Omental fat pad (tissue), 4 donors: ENCODE measurements around the gene TRHDE. TPM values are rescaled to one million over a fixed set of nuclear protein-coding genes. Genes with fewer than 3 reads are reported as not detected.

ENCODE experiments used
- ATAC-seq: fragments of 150-250 bp; one replicate; pipeline ENCODE4 v1.9.1; 2016; ENCODE audit warnings: mild to moderate bottlenecking, moderate library complexity; ENCODE audit not compliant: low FRiP score
- DNase-seq: peaks from one replicate; pipeline ENCODE4 v3.0.0-alpha.2; 2019; ENCODE audit warnings: low spot score
- total RNA-seq, 4 donors: library from RNA; depleted of rRNA; stranded (reverse); fragments of >200 nt; gene quantifications; one replicate each; pipeline ENCODE4 v1.1.0, GENCODE V29; 2016
- TF ChIP-seq, protein P1 (sequence below), 3 donors: fragments of 450-650 bp; IDR thresholded peaks; one replicate each; pipeline ENCODE4 v1.5.1; 2016 to 2017; ENCODE audit warnings: antibody characterized with exemption in 3 of 3, mild to moderate bottlenecking in 3 of 3, moderate library complexity in 2 of 3

TRHDE gene
- total RNA-seq, 4 donors from 2014 or later = 12.8 to 34.8 (median 14.8) TPM

DNA sequence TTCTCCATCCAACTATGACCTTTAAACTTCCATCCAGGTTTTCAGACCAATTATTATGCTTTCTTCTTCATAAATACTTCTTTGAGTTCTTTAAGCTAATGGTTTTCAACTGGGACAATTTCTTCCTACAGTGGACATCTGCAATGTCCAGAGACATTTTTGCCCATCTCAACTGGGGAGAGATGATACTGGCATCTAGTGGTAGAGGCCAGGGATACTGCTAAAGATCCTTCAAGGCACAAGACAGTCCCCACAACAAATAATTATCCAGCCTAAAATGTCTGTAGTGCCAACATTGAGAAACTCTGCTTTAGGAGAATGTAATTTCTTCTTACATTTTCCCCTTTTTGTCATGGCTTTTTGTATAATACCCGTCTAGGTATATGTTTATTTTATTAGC is 10.6 kb downstream of the TRHDE start:
- DNase-seq = no peak
- TF ChIP-seq, protein P1, sequence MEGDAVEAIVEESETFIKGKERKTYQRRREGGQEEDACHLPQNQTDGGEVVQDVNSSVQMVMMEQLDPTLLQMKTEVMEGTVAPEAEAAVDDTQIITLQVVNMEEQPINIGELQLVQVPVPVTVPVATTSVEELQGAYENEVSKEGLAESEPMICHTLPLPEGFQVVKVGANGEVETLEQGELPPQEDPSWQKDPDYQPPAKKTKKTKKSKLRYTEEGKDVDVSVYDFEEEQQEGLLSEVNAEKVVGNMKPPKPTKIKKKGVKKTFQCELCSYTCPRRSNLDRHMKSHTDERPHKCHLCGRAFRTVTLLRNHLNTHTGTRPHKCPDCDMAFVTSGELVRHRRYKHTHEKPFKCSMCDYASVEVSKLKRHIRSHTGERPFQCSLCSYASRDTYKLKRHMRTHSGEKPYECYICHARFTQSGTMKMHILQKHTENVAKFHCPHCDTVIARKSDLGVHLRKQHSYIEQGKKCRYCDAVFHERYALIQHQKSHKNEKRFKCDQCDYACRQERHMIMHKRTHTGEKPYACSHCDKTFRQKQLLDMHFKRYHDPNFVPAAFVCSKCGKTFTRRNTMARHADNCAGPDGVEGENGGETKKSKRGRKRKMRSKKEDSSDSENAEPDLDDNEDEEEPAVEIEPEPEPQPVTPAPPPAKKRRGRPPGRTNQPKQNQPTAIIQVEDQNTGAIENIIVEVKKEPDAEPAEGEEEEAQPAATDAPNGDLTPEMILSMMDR (IDR thresholded peaks at IDR 0.05) = no peak
- no peak for ATAC-seq

DNA sequence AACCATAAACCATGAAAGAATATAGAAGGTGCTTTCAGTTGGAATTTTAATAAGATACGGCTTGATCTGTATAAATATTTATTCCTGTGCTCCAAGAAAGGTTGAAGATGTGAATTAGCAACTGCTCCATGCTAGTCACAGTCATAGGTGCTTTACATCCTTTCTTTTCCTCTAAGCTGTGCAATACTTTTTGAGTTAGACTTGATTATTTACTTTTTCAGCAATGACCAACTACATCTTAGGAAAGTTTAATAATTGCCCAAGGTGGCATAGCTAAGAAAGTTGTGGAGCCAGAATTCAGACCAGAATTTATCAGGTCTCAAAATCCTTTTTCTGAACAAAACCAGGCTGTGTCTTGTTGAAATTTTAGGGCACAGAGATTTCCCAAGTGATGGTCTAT is 13.7 kb downstream of the TRHDE start:
- TF ChIP-seq, protein P1 (IDR thresholded peaks at IDR 0.05) = no peak
- ATAC-seq = no peak

DNA sequence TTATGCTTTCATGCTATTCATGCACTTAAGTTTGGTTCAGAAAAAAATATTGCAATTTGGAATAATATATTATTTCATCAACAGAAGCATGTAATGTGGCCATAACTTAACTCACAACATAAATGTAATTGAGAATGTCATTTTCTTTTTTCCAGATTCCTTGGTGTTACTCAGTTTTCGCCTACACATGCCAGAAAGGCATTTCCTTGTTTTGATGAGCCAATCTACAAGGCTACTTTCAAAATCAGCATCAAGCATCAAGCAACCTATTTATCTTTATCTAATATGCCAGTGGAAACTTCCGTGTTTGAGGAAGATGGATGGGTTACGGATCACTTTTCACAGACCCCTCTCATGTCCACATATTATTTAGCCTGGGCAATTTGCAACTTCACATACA is 14.4 kb downstream of the TRHDE start:
- ATAC-seq = no peak
- no peak for DNase-seq

More for the DNA sequence above, 13.7 kb downstream of the TRHDE start:
- DNase-seq = no peak

DNA sequence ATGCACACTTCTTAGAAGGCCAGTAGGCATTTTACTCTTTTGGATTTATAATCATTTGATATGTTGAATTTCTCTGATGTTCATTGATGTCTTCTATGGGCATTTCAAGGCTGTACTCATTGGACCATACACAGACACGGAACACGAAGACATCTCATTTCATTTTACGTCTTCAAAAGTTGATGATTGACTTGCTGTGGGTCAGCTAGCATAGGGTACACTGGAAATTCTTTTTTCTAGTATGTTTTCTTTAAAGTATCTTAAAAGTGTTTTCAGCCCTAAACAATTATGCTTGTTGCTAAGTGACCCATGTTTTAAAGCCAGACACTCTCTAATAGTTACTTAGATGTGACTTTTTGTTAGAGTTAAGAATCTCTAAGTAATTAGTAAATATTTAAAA is 16.3 kb downstream of the TRHDE start:
- ATAC-seq (no peak), DNase-seq (no peak)
- TF ChIP-seq, protein P1 (IDR thresholded peaks at IDR 0.05) = no peak

More for the DNA sequence above, 14.4 kb downstream of the TRHDE start:
- TF ChIP-seq, protein P1 (IDR thresholded peaks at IDR 0.05) = no peak

DNA sequence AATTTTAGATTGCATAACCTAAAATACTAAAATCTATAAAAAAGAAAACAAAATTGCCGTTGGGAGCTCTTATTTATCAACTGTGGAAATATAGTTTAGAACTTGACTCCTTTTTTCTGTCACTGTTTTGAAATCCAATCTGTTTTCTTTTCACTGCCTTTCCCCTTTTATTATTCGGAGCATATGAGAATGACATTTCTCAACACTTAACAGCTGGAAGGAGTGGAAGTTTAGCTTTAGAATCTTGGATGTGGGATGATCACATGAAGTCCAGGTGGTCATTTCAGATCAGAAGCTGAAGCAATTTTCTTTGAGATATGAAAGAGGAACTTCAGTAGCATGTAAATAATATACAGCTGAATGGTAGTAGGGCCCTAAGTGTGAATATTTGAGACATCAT is 16.7 kb downstream of the TRHDE start:
- DNase-seq (no peak), ATAC-seq (no peak)
- TF ChIP-seq, protein P1 (IDR thresholded peaks at IDR 0.05) = no peak

DNA sequence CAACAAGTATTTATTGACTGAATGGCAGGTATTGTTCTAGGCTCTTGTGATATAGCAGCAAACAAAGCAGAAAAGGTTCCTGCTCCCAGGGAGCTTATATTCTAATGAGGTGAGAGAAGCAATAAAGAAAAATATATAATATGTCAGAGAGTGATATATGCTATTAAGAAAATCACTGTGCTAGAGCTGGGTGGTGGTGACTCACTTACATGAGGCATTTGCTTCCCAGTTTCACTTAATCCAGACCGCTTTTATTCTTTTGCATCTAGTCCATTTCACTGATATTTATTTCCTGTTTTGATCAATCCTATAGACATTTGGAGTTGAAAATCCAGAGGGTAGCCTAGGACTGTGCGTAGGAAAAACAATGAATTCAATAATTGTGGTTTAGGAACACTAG is 17.5 kb downstream of the TRHDE start:
- DNase-seq (no peak), ATAC-seq (no peak)
- TF ChIP-seq, protein P1 (IDR thresholded peaks at IDR 0.05) = no peak

DNA sequence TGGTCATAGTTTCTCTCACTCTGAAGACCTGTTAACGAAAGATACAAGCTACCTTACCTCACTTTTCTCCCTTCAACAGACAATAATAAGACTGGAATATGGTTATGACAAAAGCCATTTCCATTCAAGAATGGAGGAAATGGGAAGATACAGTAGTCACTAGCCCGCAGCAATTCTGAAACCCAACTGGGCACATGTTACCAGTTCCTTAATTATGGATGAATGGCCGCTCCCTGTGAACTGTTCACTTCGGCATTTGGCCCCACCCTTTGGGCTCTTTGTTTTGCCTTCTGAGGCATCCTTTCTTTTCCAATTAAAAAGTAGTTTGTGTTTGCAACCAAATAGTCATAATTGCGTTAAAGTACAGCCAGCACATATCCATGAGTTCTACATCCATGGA is 19.0 kb downstream of the TRHDE start:
- DNase-seq = no peak
- ATAC-seq = no peak
- TF ChIP-seq, protein P1 (IDR thresholded peaks at IDR 0.05) = no peak
